ENCODE measurements around the gene CHN1.

The CHN1 gene

GRCh38 chr2:174967691-174968260 lies 37.4 kb downstream of the CHN1 start:
- Histone ChIP-seq H3K4me1 (ENCODE audit: control insufficient read depth in 1 of 2, insufficient read depth in 1 of 2, low read depth in 1 of 2, low read length in 1 of 2) (no peaks in the 10 kb centered on the region), H3K36me3 (no peaks in the 10 kb centered on the region), H3K27ac (no peak overlapping the region), H3K4me3 (ENCODE audit: low read depth in 1 of 2, low read length in 1 of 2) (no peak overlapping the region), H3K9me3 (no peaks in the 10 kb centered on the region), H3K27me3 (peaks cover 84% of the 10 kb centered on the region)
- no peak for TF ChIP-seq CTCF (IDR thresholded peaks at IDR 0.05)

GRCh38 chr2:174967086-174967485 lies 38.1 kb downstream of the CHN1 start:
- Histone ChIP-seq H3K4me3 (ENCODE audit: low read depth in 1 of 2, low read length in 1 of 2) (no peak overlapping the region), H3K27me3 (peaks cover 77% of the 10 kb centered on the region), H3K4me1 (ENCODE audit: control insufficient read depth in 1 of 2, insufficient read depth in 1 of 2, low read depth in 1 of 2, low read length in 1 of 2) (no peaks in the 10 kb centered on the region), H3K27ac (no peak overlapping the region), H3K9me3 (no peaks in the 10 kb centered on the region), H3K36me3 (no peaks in the 10 kb centered on the region)
- no peak for TF ChIP-seq CTCF (IDR thresholded peaks at IDR 0.05)

GRCh38 chr2:174965992-174966744 lies 39.0 kb downstream of the CHN1 start:
- H3K9me3 ChIP-seq, result no peaks in the 10 kb centered on the region
- H3K27ac ChIP-seq, result no peak overlapping the region
- H3K4me3 ChIP-seq (ENCODE audit: low read depth in 1 of 2, low read length in 1 of 2), result no peak overlapping the region
- no peaks in the 10 kb centered on the region for H3K4me1 ChIP-seq (ENCODE audit: control insufficient read depth in 1 of 2, insufficient read depth in 1 of 2, low read depth in 1 of 2, low read length in 1 of 2)
- TF ChIP-seq CTCF (IDR thresholded peaks at IDR 0.05), result no peak
- H3K36me3 ChIP-seq, result no peaks in the 10 kb centered on the region
- H3K27me3 ChIP-seq, result peaks cover 68% of the 10 kb centered on the region

GRCh38 chr2:174965551-174965950 lies 39.6 kb downstream of the CHN1 start:
- Histone ChIP-seq H3K4me3 (ENCODE audit: low read depth in 1 of 2, low read length in 1 of 2) (no peak overlapping the region), H3K27ac (no peak overlapping the region), H3K4me1 (ENCODE audit: control insufficient read depth in 1 of 2, insufficient read depth in 1 of 2, low read depth in 1 of 2, low read length in 1 of 2) (no peaks in the 10 kb centered on the region), H3K36me3 (no peaks in the 10 kb centered on the region), H3K27me3 (peaks cover 61% of the 10 kb centered on the region), H3K9me3 (no peaks in the 10 kb centered on the region)
- no peak for TF ChIP-seq CTCF (IDR thresholded peaks at IDR 0.05)

- no peaks in the 10 kb centered on the region for H3K36me3 ChIP-seq
- peaks cover 54% of the 10 kb centered on the region for H3K27me3 ChIP-seq
- H3K27ac ChIP-seq, result no peak overlapping the region
- TF ChIP-seq CTCF (IDR thresholded peaks at IDR 0.05), result no peak
- no peak overlapping the region for H3K4me3 ChIP-seq (ENCODE audit: low read depth in 1 of 2, low read length in 1 of 2)
- H3K9me3 ChIP-seq, result no peaks in the 10 kb centered on the region
- H3K4me1 ChIP-seq (ENCODE audit: control insufficient read depth in 1 of 2, insufficient read depth in 1 of 2, low read depth in 1 of 2, low read length in 1 of 2), result no peaks in the 10 kb centered on the region
Observed at GRCh38 chr2:174964404-174964803, 40.8 kb downstream of the CHN1 start.

Measured in neutrophil (primary cell).